SU-DHL-6 (cell line): ENCODE measurements around the gene CHD6.

Experiments used
- H2AFZ ChIP-seq: fragments of 200-600 bp; sonication (generic); 2 replicates; pipeline ENCODE4 v1.6.1; 2014; ENCODE audit warnings: low read depth, mild to moderate bottlenecking, moderate library complexity, mixed read lengths, antibody characterized with exemption, low read length; ENCODE audit not compliant: severe bottlenecking
- H3F3A ChIP-seq: fragments of 200-600 bp; shearing (Covaris generic); 2 replicates; pipeline ENCODE4 v1.6.0; 2016; ENCODE audit warnings: antibody characterized with exemption, mild to moderate bottlenecking; ENCODE audit not compliant: insufficient read depth
- H3K27ac ChIP-seq: fragments of 200-600 bp; sonication (generic); 2 replicates; pipeline ENCODE4 v1.5.1; 2016; ENCODE audit warnings: low read depth, mild to moderate bottlenecking, low read length, moderate library complexity, mixed read lengths
- H3K27me3 ChIP-seq: fragments of 200-600 bp; sonication (generic), shearing (Covaris generic); 2 replicates; pipeline ENCODE4 v1.6.0; 2014; ENCODE audit warnings: mild to moderate bottlenecking, low read length
- H3K36me3 ChIP-seq: fragments of 200-600 bp; sonication (generic); 2 replicates; pipeline ENCODE4 v1.6.1; 2014; ENCODE audit warnings: mild to moderate bottlenecking, low read length, mixed read lengths
- H3K4me2 ChIP-seq: fragments of 300-600, 200-600 bp; shearing (Covaris generic), sonication (generic); 2 replicates; pipeline ENCODE4 v1.6.0; 2014; ENCODE audit warnings: low read length, low read depth, mild to moderate bottlenecking; ENCODE audit not compliant: poor library complexity, severe bottlenecking
- H3K4me3 ChIP-seq: fragments of 200-600 bp; sonication (generic); 2 replicates; pipeline ENCODE4 v1.5.1; 2014; ENCODE audit warnings: antibody characterized with exemption, low read length, mild to moderate bottlenecking, mixed read lengths; ENCODE audit not compliant: insufficient read depth, poor library complexity, severe bottlenecking
- H3K79me2 ChIP-seq: fragments of 200-600 bp; sonication (generic); 2 replicates; pipeline ENCODE4 v1.6.1; 2014; ENCODE audit warnings: mild to moderate bottlenecking, low read length, moderate library complexity; ENCODE audit not compliant: insufficient read depth
- H3K9ac ChIP-seq: fragments of 200-600 bp; sonication (generic); 2 replicates; pipeline ENCODE4 v1.7.0; 2014; ENCODE audit warnings: mild to moderate bottlenecking, low read length
- H3K9me2 ChIP-seq: fragments of 200-600 bp; sonication (generic); replicated peaks from 2 replicates; pipeline ENCODE4 v1.6.1; 2014; ENCODE audit warnings: low read length; ENCODE audit not compliant: insufficient read depth
- H3K9me3 ChIP-seq: fragments of 200-600 bp; sonication (generic); 2 replicates; pipeline ENCODE4 v1.6.1; 2014; ENCODE audit warnings: low read length, mixed read lengths; ENCODE audit not compliant: insufficient read depth
- H4K20me1 ChIP-seq: fragments of 200-600 bp; sonication (generic); 2 replicates; pipeline ENCODE4 v1.6.1; 2014; ENCODE audit warnings: low read depth, mild to moderate bottlenecking, antibody characterized with exemption, low read length, moderate library complexity, mixed read lengths
- CTCF ChIP-seq: fragments of 200-600 bp; sonication (generic); IDR thresholded peaks from one replicate; pipeline ENCODE4 v1.5.1; 2017; ENCODE audit warnings: antibody characterized with exemption, mild to moderate bottlenecking, low read length, moderate library complexity; ENCODE audit not compliant: insufficient read depth, poor library complexity, severe bottlenecking
- EZH2phosphoT487 ChIP-seq: fragments of 200-600 bp; sonication (generic), shearing (Covaris generic); conservative IDR thresholded peaks from 2 replicates; pipeline ENCODE4 v1.6.1; 2018; ENCODE audit warnings: mild to moderate bottlenecking, antibody characterized with exemption, low read length, moderate library complexity, mixed read lengths

Gene CHD6

GRCh38 chr20:41513829-41514228 is 104.3 kb downstream of the CHD6 start:
- Histone ChIP-seq H3K36me3 (no peaks in the 10 kb centered on the region; the same call in 1 of the 2 replicates), H3K79me2 (no peaks in the 10 kb centered on the region), H2AFZ (no peak overlapping the region), H3K9me3 (no peaks in the 10 kb centered on the region), H3K4me3 (no peak overlapping the region), H3F3A (no peaks in the 10 kb centered on the region), H3K9ac (no peak overlapping the region), H3K27me3 (no peaks in the 10 kb centered on the region), H3K9me2 (no peaks in the 10 kb centered on the region), H3K4me2 (no peak overlapping the region), H3K27ac (no peak overlapping the region), H4K20me1 (no peaks in the 10 kb centered on the region; the same call in 1 of the 2 replicates)
- no peak for TF ChIP-seq EZH2phosphoT487
- TF ChIP-seq CTCF = no peak

- no peak overlapping the region for H2AFZ ChIP-seq
- H3F3A ChIP-seq = no peaks in the 10 kb centered on the region
- H3K27ac ChIP-seq = no peak overlapping the region
- no peak overlapping the region for H3K9ac ChIP-seq
- H3K4me2 ChIP-seq = no peak overlapping the region
- H3K27me3 ChIP-seq = no peaks in the 10 kb centered on the region
- no peaks in the 10 kb centered on the region for H3K9me3 ChIP-seq
- no peaks in the 10 kb centered on the region; the same call in 1 of the 2 replicates for H4K20me1 ChIP-seq
- no peaks in the 10 kb centered on the region; the same call in 1 of the 2 replicates for H3K36me3 ChIP-seq
- H3K9me2 ChIP-seq = no peaks in the 10 kb centered on the region
- TF ChIP-seq EZH2phosphoT487 (no peak), CTCF (no peak)
- no peaks in the 10 kb centered on the region for H3K79me2 ChIP-seq
- H3K4me3 ChIP-seq = no peak overlapping the region
These were observed 105.6 kb downstream of the CHD6 start for GRCh38 chr20:41512624-41513023.

- Histone ChIP-seq H4K20me1 (no peaks in the 10 kb centered on the region; the same call in 1 of the 2 replicates), H3K9ac (no peak overlapping the region), H2AFZ (no peak overlapping the region), H3K4me2 (no peak overlapping the region), H3K9me2 (no peaks in the 10 kb centered on the region), H3K27me3 (no peaks in the 10 kb centered on the region), H3K4me3 (no peak overlapping the region), H3K36me3 (no peaks in the 10 kb centered on the region; the same call in 1 of the 2 replicates), H3K79me2 (no peaks in the 10 kb centered on the region), H3K27ac (no peak overlapping the region), H3K9me3 (no peaks in the 10 kb centered on the region), H3F3A (no peaks in the 10 kb centered on the region)
- TF ChIP-seq EZH2phosphoT487 (no peak), CTCF (no peak)
These were observed 107.2 kb downstream of the CHD6 start for GRCh38 chr20:41510847-41511450.
